Liver (tissue), 3 donors: ENCODE measurements around the gene CHIT1.

Experiments used
- EGR1 ChIP-seq, 2 donors: IDR thresholded peaks; 2 replicates each; pipeline ENCODE4 v1.6.1; 2016 to 2018; ENCODE audit warnings: antibody characterized with exemption in 2 of 2, low read depth in 2 of 2
- JUND ChIP-seq, 2 donors: IDR thresholded peaks; 2 replicates each; pipeline ENCODE4 v1.6.1; 2016; ENCODE audit warnings: antibody characterized with exemption in 2 of 2
- TAF1 ChIP-seq: conservative IDR thresholded peaks from 2 replicates; pipeline ENCODE4 v1.6.1; 2016; ENCODE audit warnings: antibody characterized with exemption, mild to moderate bottlenecking
- TF ChIP-seq, protein P1 (sequence below): fragments of 150-350 bp; IDR thresholded peaks from 2 replicates; pipeline ENCODE4 v1.5.1; 2017; ENCODE audit warnings: improper control_type of control experiment, low read depth, low read length; ENCODE audit not compliant: missing input control
- donor health status: healthy.
- donor health status: healthy.

DNA sequence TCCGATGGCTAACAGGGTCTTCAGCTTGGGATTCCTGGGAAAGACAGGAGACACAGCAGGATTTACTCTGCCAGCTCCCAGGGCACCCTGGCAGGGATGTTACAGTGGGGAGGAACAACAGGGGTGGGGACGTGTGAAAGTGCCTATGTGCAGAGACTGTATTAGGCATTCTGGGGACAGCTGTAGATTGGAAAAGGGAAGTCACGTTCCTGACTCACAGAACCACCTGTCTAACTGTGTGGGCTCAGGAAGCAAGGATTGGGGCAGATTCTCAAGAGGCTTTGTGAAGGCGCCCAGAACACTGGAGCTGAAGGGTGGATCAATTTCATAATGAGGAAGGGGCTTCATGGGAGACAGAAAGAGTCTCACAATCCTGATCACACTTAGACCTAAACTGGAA, 4.4 kb downstream of the CHIT1 start:
- TF ChIP-seq, protein P1, sequence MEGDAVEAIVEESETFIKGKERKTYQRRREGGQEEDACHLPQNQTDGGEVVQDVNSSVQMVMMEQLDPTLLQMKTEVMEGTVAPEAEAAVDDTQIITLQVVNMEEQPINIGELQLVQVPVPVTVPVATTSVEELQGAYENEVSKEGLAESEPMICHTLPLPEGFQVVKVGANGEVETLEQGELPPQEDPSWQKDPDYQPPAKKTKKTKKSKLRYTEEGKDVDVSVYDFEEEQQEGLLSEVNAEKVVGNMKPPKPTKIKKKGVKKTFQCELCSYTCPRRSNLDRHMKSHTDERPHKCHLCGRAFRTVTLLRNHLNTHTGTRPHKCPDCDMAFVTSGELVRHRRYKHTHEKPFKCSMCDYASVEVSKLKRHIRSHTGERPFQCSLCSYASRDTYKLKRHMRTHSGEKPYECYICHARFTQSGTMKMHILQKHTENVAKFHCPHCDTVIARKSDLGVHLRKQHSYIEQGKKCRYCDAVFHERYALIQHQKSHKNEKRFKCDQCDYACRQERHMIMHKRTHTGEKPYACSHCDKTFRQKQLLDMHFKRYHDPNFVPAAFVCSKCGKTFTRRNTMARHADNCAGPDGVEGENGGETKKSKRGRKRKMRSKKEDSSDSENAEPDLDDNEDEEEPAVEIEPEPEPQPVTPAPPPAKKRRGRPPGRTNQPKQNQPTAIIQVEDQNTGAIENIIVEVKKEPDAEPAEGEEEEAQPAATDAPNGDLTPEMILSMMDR, result no peak
- TF ChIP-seq TAF1 (no peak), JUND (IDR thresholded peaks at IDR 0.05) (no peak), EGR1 (IDR thresholded peaks at IDR 0.05; ENCODE audit: low read depth in 2 of 2) (no peak)
